Endothelial cell of umbilical vein (primary cell): Measurements from ENCODE around the gene GRIK3.

Experiments
- CTCF ChIP-seq, 2 donors: IDR thresholded peaks; 1 replicate in 1 of 2; 2 replicates in 1 of 2; pipeline ENCODE4 v1.5.1; 2011; ENCODE audit warnings: low read length in 2 of 2, mild to moderate bottlenecking in 2 of 2, moderate library complexity in 2 of 2, control low read depth in 1 of 2, inconsistent platforms in 1 of 2, low read depth in 1 of 2; ENCODE audit not compliant: insufficient read depth in 1 of 2; ENCODE audit errors: extremely low read depth in 1 of 2
- EZH2 ChIP-seq: IDR thresholded peaks from 2 replicates; pipeline ENCODE4 v1.6.1; 2012; ENCODE audit warnings: borderline replicate concordance, low read depth, mild to moderate bottlenecking, moderate library complexity, low read length, inconsistent platforms; ENCODE audit not compliant: severe bottlenecking
- FOS ChIP-seq: IDR thresholded peaks from 2 replicates; pipeline ENCODE4 v1.6.1; 2011; ENCODE audit warnings: mild to moderate bottlenecking, low read length, moderate library complexity, borderline replicate concordance; ENCODE audit not compliant: insufficient read depth
- GATA2 ChIP-seq: IDR thresholded peaks from 2 replicates; pipeline ENCODE4 v1.7.0; 2011; ENCODE audit warnings: low read depth, mild to moderate bottlenecking, moderate library complexity, mixed read lengths, low read length; ENCODE audit not compliant: insufficient read length, insufficient read depth
- JUN ChIP-seq: IDR thresholded peaks from 2 replicates; pipeline ENCODE4 v1.6.1; 2011; ENCODE audit warnings: borderline replicate concordance, low read depth; ENCODE audit not compliant: insufficient read length, insufficient read depth
- POLR2A ChIP-seq: IDR thresholded peaks from 2 replicates; pipeline ENCODE4 v1.6.1; 2012; ENCODE audit warnings: low read depth, mild to moderate bottlenecking, control low read depth, low read length
- POLR2AphosphoS5 ChIP-seq: IDR thresholded peaks from 2 replicates; pipeline ENCODE4 v1.6.1; 2012; ENCODE audit warnings: low read depth, mild to moderate bottlenecking, control low read depth, low read length, moderate library complexity; ENCODE audit not compliant: insufficient read depth
- TF ChIP-seq, protein P1 (sequence below): IDR thresholded peaks from 2 replicates; pipeline ENCODE4 v1.6.1; 2011; ENCODE audit not compliant: insufficient read depth, insufficient read length

GRCh38 chr1:36961062-36961615, 73.2 kb downstream of the GRIK3 start:
- no peak for TF ChIP-seq CTCF (IDR thresholded peaks at IDR 0.05; ENCODE audit: extremely low read depth in 1 of 2, insufficient read depth in 1 of 2, low read depth in 1 of 2, low read length in 2 of 2)
- no peak for TF ChIP-seq POLR2A
- no peak for TF ChIP-seq EZH2
- TF ChIP-seq POLR2AphosphoS5: no peak
- TF ChIP-seq JUN: no peak
- no peak for TF ChIP-seq GATA2
- TF ChIP-seq, protein P1, sequence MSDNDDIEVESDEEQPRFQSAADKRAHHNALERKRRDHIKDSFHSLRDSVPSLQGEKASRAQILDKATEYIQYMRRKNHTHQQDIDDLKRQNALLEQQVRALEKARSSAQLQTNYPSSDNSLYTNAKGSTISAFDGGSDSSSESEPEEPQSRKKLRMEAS: no peak
- no peak for TF ChIP-seq FOS
